PC-9 (cell line): Measurements from ENCODE around the gene PIH1D1. TPM values are rescaled to one million over a fixed set of nuclear protein-coding genes. Genes with fewer than 3 reads are reported as not detected.
A peak's percentile ranks its signal among the peaks of the same experiment; 100 is the strongest.

ENCODE experiments used
- BruUV-seq: library from RNA; stranded (reverse); fragments of 400-500 nt; replicated peaks from 2 replicates; lab custom pipeline; 2021; lab: Mats Ljungman, UMichigan
- CTCF ChIA-PET: fragments of 300-600 bp; sonication (Branson Sonifier 250); formaldehyde crosslinking; loops from one replicate; lab custom pipeline; 2022; ENCODE audit warnings: antibody characterized with exemption; lab: Charles Lee
- POLR2A ChIA-PET: fragments of 300-600 bp; sonication (Branson Sonifier 250); formaldehyde crosslinking; loops from one replicate; lab custom pipeline; 2022; ENCODE audit warnings: antibody characterized with exemption; ENCODE audit not compliant: unreplicated experiment; lab: Charles Lee
- DNase-seq, 2 experiments: peaks; one replicate each; pipeline versions ENCODE4 v3.0.0 to v3.0.0-alpha.2; 2015 to 2022; ENCODE audit warnings: mixed read lengths in 1 of 2
- H2AFZ ChIP-seq: fragments of 200-600 bp; sonication (generic); 2 replicates; pipeline ENCODE4 v1.8.1; 2017; ENCODE audit warnings: antibody characterized with exemption
- H3F3A ChIP-seq: fragments of 200-600 bp; sonication (generic); 2 replicates; pipeline ENCODE4 v1.8.1; 2017; ENCODE audit warnings: antibody characterized with exemption, mild to moderate bottlenecking, low read depth; ENCODE audit not compliant: insufficient read depth
- H3K27ac ChIP-seq: fragments of 200-600 bp; sonication (generic); 2 replicates; pipeline ENCODE4 v1.6.1; 2016; ENCODE audit warnings: mixed run types
- H3K27me3 ChIP-seq: fragments of 200-600 bp; sonication (generic); 2 replicates; pipeline ENCODE4 v1.6.1; 2016; ENCODE audit warnings: low read depth, mixed run types; ENCODE audit not compliant: insufficient read depth
- H3K36me3 ChIP-seq: fragments of 200-600 bp; sonication (generic); 2 replicates; pipeline ENCODE4 v1.6.1; 2016; ENCODE audit warnings: low read depth, mixed run types
- H3K4me1 ChIP-seq: fragments of 200-600 bp; sonication (generic); replicated peaks from 2 replicates; pipeline ENCODE4 v1.6.1; 2016; ENCODE audit warnings: mixed run types; ENCODE audit not compliant: insufficient read depth
- H3K4me2 ChIP-seq: fragments of 200-600 bp; sonication (generic); 2 replicates; pipeline ENCODE4 v1.6.1; 2017; ENCODE audit warnings: mixed run types
- H3K4me3 ChIP-seq: fragments of 200-600 bp; sonication (generic); 2 replicates; pipeline ENCODE4 v1.6.1; 2016; ENCODE audit warnings: mixed run types
- H3K79me2 ChIP-seq: fragments of 200-600 bp; sonication (generic); 2 replicates; pipeline ENCODE4 v1.6.1; 2017; ENCODE audit warnings: low read depth, mixed run types
- H3K9me2 ChIP-seq: fragments of 200-600 bp; sonication (generic); 2 replicates; pipeline ENCODE4 v1.8.1; 2017; ENCODE audit warnings: mild to moderate bottlenecking; ENCODE audit not compliant: insufficient read depth
- H3K9me3 ChIP-seq: fragments of 200-600 bp; sonication (generic); 2 replicates; pipeline ENCODE4 v1.8.1; 2016; ENCODE audit warnings: low read depth; ENCODE audit not compliant: insufficient read depth
- H4K20me1 ChIP-seq: fragments of 200-600 bp; sonication (generic); 2 replicates; pipeline ENCODE4 v1.8.1; 2017; ENCODE audit not compliant: insufficient read depth
- CTCF ChIP-seq: fragments of 200-600 bp; sonication (generic); conservative IDR thresholded peaks from 2 replicates; pipeline ENCODE4 v1.6.1; 2017; ENCODE audit warnings: mixed run types, antibody characterized with exemption, mild to moderate bottlenecking, moderate library complexity
- EZH2 ChIP-seq: fragments of 200-600 bp; sonication (generic); IDR thresholded peaks from 2 replicates; pipeline ENCODE4 v1.8.0; 2017; ENCODE audit warnings: antibody characterized with exemption, low read depth
- intact Hi-C: fragments of 100-400 bp; cut with micrococcal nuclease; formaldehyde crosslinking; loops from one replicate; pipeline ENCODE4 v1.10.0; 2022; ENCODE audit not compliant: unreplicated experiment
- total RNA-seq: library from RNA; stranded (reverse); gene quantifications from 2 replicates; pipeline ENCODE4 v1.2.3, GENCODE V29; 2021

The PIH1D1 gene
- total RNA-seq, 1 experiment from 2014 or later, result 156 TPM

- H3K36me3 ChIP-seq, result no peaks in the 10 kb centered on the region
- DNase-seq, result no peak
- no peak overlapping the region for H3K4me2 ChIP-seq
- peaks cover 2% of the 10 kb centered on the region for H3K4me1 ChIP-seq
- H3K27me3 ChIP-seq, result no peaks in the 10 kb centered on the region
- peaks cover 5% of the 10 kb centered on the region; the same call in 1 of the 2 replicates for H3F3A ChIP-seq
- peak overlapping the region; percentile 29; the same call in 1 of the 2 replicates for H2AFZ ChIP-seq
- H3K4me3 ChIP-seq, result no peak overlapping the region
- intact Hi-C loops, result no loop called here
- H3K9me3 ChIP-seq, result no peaks in the 10 kb centered on the region
- H3K79me2 ChIP-seq, result no peaks in the 10 kb centered on the region
- ChIA-PET POLR2A (no interaction called here), CTCF (no interaction called here)
- no peak overlapping the region for H3K27ac ChIP-seq
- TF ChIP-seq EZH2 (no peak), CTCF (no peak)
- BruUV-seq, result no TSS peak
- no peaks in the 10 kb centered on the region for H3K9me2 ChIP-seq
- H4K20me1 ChIP-seq, result no peaks in the 10 kb centered on the region
These were observed 42.7 kb downstream of the PIH1D1 start for GRCh38 chr19:49408816-49409440.

GRCh38 chr19:49407482-49408015 is 44.1 kb downstream of the PIH1D1 start:
- BruUV-seq, result no TSS peak
- intact Hi-C loops, result no loop called here
- DNase-seq, result no peak
- H3K4me2 ChIP-seq, result no peak overlapping the region
- H3K9me2 ChIP-seq, result no peaks in the 10 kb centered on the region
- TF ChIP-seq EZH2 (no peak), CTCF (no peak)
- no peaks in the 10 kb centered on the region for H4K20me1 ChIP-seq
- H3K27me3 ChIP-seq, result no peaks in the 10 kb centered on the region
- H3F3A ChIP-seq, result peaks cover 12% of the 10 kb centered on the region
- ChIA-PET POLR2A (no interaction called here), CTCF (no interaction called here)
- H3K79me2 ChIP-seq, result no peaks in the 10 kb centered on the region
- no peak overlapping the region for H2AFZ ChIP-seq
- H3K36me3 ChIP-seq, result no peaks in the 10 kb centered on the region
- H3K4me3 ChIP-seq, result no peak overlapping the region
- peaks cover 9% of the 10 kb centered on the region for H3K4me1 ChIP-seq
- no peak overlapping the region for H3K27ac ChIP-seq
- no peaks in the 10 kb centered on the region for H3K9me3 ChIP-seq

GRCh38 chr19:49407079-49407478 is 44.5 kb downstream of the PIH1D1 start:
- Histone ChIP-seq H2AFZ (no peak overlapping the region), H4K20me1 (no peaks in the 10 kb centered on the region), H3K27me3 (no peaks in the 10 kb centered on the region), H3K27ac (no peak overlapping the region), H3K4me2 (no peak overlapping the region), H3K79me2 (no peaks in the 10 kb centered on the region), H3K9me2 (no peaks in the 10 kb centered on the region), H3K36me3 (no peaks in the 10 kb centered on the region), H3K9me3 (no peaks in the 10 kb centered on the region), H3K4me1 (peaks cover 9% of the 10 kb centered on the region), H3K4me3 (no peak overlapping the region), H3F3A (peaks cover 12% of the 10 kb centered on the region)
- ChIA-PET CTCF (no interaction called here), POLR2A (no interaction called here)
- intact Hi-C loops, result no loop called here
- no peak for TF ChIP-seq EZH2
- no peak for TF ChIP-seq CTCF
- DNase-seq, result no peak
- no TSS peak for BruUV-seq
